Heart left ventricle (tissue), 13 donors: Measurements from ENCODE around the gene BAIAP2.

Experiments
- CTCF ChIP-seq, 12 donors: fragments of 200-600 bp; sonication (generic) in 4 of 12; IDR thresholded peaks; one replicate each; pipeline versions ENCODE4 v1.5.0 to v1.8.0; 2018 to 2022; ENCODE audit warnings: antibody characterized with exemption in 12 of 12, mild to moderate bottlenecking in 5 of 12
- POLR2A ChIP-seq, 2 donors: fragments of 450-650 bp; IDR thresholded peaks; one replicate each; pipeline ENCODE4 v1.6.1; 2017; ENCODE audit warnings: antibody characterized with exemption in 2 of 2, mild to moderate bottlenecking in 2 of 2, moderate library complexity in 2 of 2
- donor health status: ischemic (EF 13 %, LVEDD 7.1; RV severe dilation, severe dysfunction).
- donor health status: DM: no; HTN: yes; CAD: no.
- donor health status: DM: no; HTN: no; CAD: no.
- donor health status: ischemic (EF 25% LVEDD 6.9; RV normal size, moderate dysfunction).
- donor health status: ischemic (EF 25% LVEDD 5.7; RV mildly dilated, moderate dysfunction).
- donor health status: ischemic (EF 35%, LVEDD 5.7; RV mildly dilated, moderate dysfunction).
- donor health status: nonischemic (EF 11% LVEDD 7.7; RV severe dilation, severe dysfunction).
- donor health status: DM: yes; HTN: yes; CAD: no.
- donor health status: PGD.
- donor health status: ischemic (EF 29% LVEDD 5.4; RV normal size, mild dysfunction).
- donor health status: nonischemic (EF 23%, LVEDD 6.1; RV moderate dilation, normal function).

GRCh38 chr17:81027591-81028505, 7.1 kb upstream of the BAIAP2 start:
- TF ChIP-seq POLR2A (IDR thresholded peaks at IDR 0.05) (no peak), CTCF (IDR thresholded peaks at IDR 0.05) (no peak)
